Tibial nerve (tissue), 4 donors: ENCODE measurements around the gene STYK1. TPM values are rescaled to one million over a fixed set of nuclear protein-coding genes. Genes with fewer than 3 reads are reported as not detected.
A peak's percentile ranks its signal among the peaks of the same experiment; 100 is the strongest.

ENCODE experiments used
- DNase-seq, 2 donors: peaks; one replicate each; pipeline ENCODE4 v3.0.0-alpha.2; 2019; ENCODE audit warnings: low spot score in 2 of 2
- H3K27ac ChIP-seq, 4 donors: fragments of 200-600 bp; sonication (generic) in 3 of 4; one replicate each; pipeline ENCODE4 v1.5.1; 2017 to 2019; ENCODE audit warnings: mild to moderate bottlenecking in 1 of 4
- H3K27me3 ChIP-seq, 2 donors: fragments of 200-600 bp; sonication (generic) in 1 of 2; one replicate each; pipeline versions ENCODE4 v1.5.1 to v1.6.0; 2017 to 2019
- H3K36me3 ChIP-seq, 3 donors: fragments of 200-600 bp; sonication (generic); one replicate each; pipeline ENCODE4 v1.5.1; 2018 to 2019
- H3K4me1 ChIP-seq, 4 donors: fragments of 200-600 bp; sonication (generic) in 3 of 4; one replicate each; pipeline ENCODE4 v1.5.1; 2017 to 2019
- H3K4me3 ChIP-seq, 4 donors: fragments of 200-600 bp; sonication (generic) in 3 of 4; one replicate each; pipeline ENCODE4 v1.5.1; 2017 to 2019; ENCODE audit warnings: mild to moderate bottlenecking in 1 of 4, moderate library complexity in 1 of 4
- H3K9me3 ChIP-seq, 4 donors: fragments of 200-600 bp; sonication (generic) in 3 of 4; one replicate each; pipeline ENCODE4 v1.5.1; 2017 to 2019
- CTCF ChIP-seq, 5 experiments: fragments of 200-600 bp in 3 of 5; fragments of 450-650 bp in 2 of 5; sonication (generic) in 3 of 5; IDR thresholded peaks; one replicate each; pipeline ENCODE4 v1.5.1; 2016 to 2019; ENCODE audit warnings: antibody characterized with exemption in 5 of 5, mild to moderate bottlenecking in 3 of 5, moderate library complexity in 2 of 5
- EP300 ChIP-seq, 2 donors: sonication (generic); formaldehyde crosslinking; IDR thresholded peaks; one replicate each; pipeline ENCODE4 v1.6.1; 2017; ENCODE audit warnings: antibody characterized with exemption in 2 of 2, mild to moderate bottlenecking in 1 of 2
- POLR2A ChIP-seq, 2 donors: fragments of 450-650 bp; IDR thresholded peaks; one replicate each; pipeline ENCODE4 v1.6.1; 2017; ENCODE audit warnings: antibody characterized with exemption in 2 of 2, mild to moderate bottlenecking in 2 of 2, moderate library complexity in 2 of 2
- WGBS, 2 donors: methylation state at CpG; one replicate each; pipeline ENCODE4 v1.1.5; 2018; 5-methylcytosine and 5-hydroxymethylcytosine counted together
- total RNA-seq, 4 donors: library from RNA; depleted of rRNA; stranded (reverse); fragments of >200 nt; gene quantifications; one replicate each; pipeline ENCODE4 v1.1.0, GENCODE V29; 2016

The STYK1 gene
- total RNA-seq, 4 donors from 2014 or later, result 0.44 TPM; not detected in 3

- 74 to 76% methylated on average over 5 of the region's 5 CpGs for WGBS, 2 donors
- Histone ChIP-seq H3K4me3 (no peak overlapping the region), H3K36me3 (no peaks in the 10 kb centered on the region), H3K4me1 (peaks cover 0 to 6% (median 0%) of the 10 kb centered on the region in 4 donors), H3K9me3 (no peaks in the 10 kb centered on the region), H3K27ac (no peak overlapping the region), H3K27me3 (peaks cover 0 to 9% of the 10 kb centered on the region in 2 donors)
- DNase-seq, result no peak
- no peak for TF ChIP-seq EP300 (IDR thresholded peaks at IDR 0.05)
- TF ChIP-seq CTCF (IDR thresholded peaks at IDR 0.05), result no peak
- no peak for TF ChIP-seq POLR2A (IDR thresholded peaks at IDR 0.05)
These were observed 55.4 kb downstream of the STYK1 start for GRCh38 chr12:10618338-10618987.

- H3K36me3 ChIP-seq, result no peaks in the 10 kb centered on the region
- no peak overlapping the region for H3K4me3 ChIP-seq
- H3K9me3 ChIP-seq, result no peaks in the 10 kb centered on the region
- no peak overlapping the region for H3K27ac ChIP-seq
- WGBS, 2 donors, result 84 to 85% methylated on average over 6 of the region's 6 CpGs
- no peak for TF ChIP-seq EP300 (IDR thresholded peaks at IDR 0.05)
- TF ChIP-seq POLR2A (IDR thresholded peaks at IDR 0.05), result no peak
- no peak for DNase-seq
- peaks cover 0 to 6% (median 0%) of the 10 kb centered on the region in 4 donors for H3K4me1 ChIP-seq
- peaks cover 0 to 9% of the 10 kb centered on the region in 2 donors for H3K27me3 ChIP-seq
These were observed 56.0 kb downstream of the STYK1 start for GRCh38 chr12:10617863-10618262.

GRCh38 chr12:10615532-10615931 lies 58.3 kb downstream of the STYK1 start:
- Histone ChIP-seq H3K4me3 (no peak overlapping the region), H3K9me3 (no peaks in the 10 kb centered on the region), H3K36me3 (no peaks in the 10 kb centered on the region), H3K27ac (no peak overlapping the region), H3K4me1 (peaks cover 0 to 28% (median 6%) of the 10 kb centered on the region in 4 donors), H3K27me3 (peaks cover 0 to 9% of the 10 kb centered on the region in 2 donors)
- 77 to 80% methylated on average over 4 of the region's 4 CpGs for WGBS, 2 donors
- no peak for DNase-seq
- no peak for TF ChIP-seq POLR2A (IDR thresholded peaks at IDR 0.05)
- TF ChIP-seq EP300 (IDR thresholded peaks at IDR 0.05), result no peak
- TF ChIP-seq CTCF (IDR thresholded peaks at IDR 0.05), result no peak

- no peak for DNase-seq
- Histone ChIP-seq H3K27ac (peak overlapping the region; percentile 80 to 92 (median 89)), H3K27me3 (no peaks in the 10 kb centered on the region), H3K9me3 (no peaks in the 10 kb centered on the region), H3K4me3 (peak overlapping the region; percentile 60 to 74 (median 68)), H3K36me3 (peaks cover 0 to 13% (median 0%) of the 10 kb centered on the region in 3 donors), H3K4me1 (peaks cover 0 to 28% (median 6%) of the 10 kb centered on the region in 4 donors)
- WGBS, 2 donors, result 26 to 27% methylated on average over 4 of the region's 4 CpGs
- TF ChIP-seq POLR2A (IDR thresholded peaks at IDR 0.05) (no peak), CTCF (IDR thresholded peaks at IDR 0.05) (no peak)
These were observed 59.8 kb downstream of the STYK1 start for GRCh38 chr12:10614056-10614370.

- WGBS, 2 donors, result 1% methylated on average over 45 of the region's 45 CpGs
- Histone ChIP-seq H3K27me3 (no peaks in the 10 kb centered on the region), H3K9me3 (no peaks in the 10 kb centered on the region), H3K27ac (peak within 1 kb of the TSS; percentile 80 to 92 (median 89)), H3K4me1 (peaks cover 0 to 28% (median 6%) of the 10 kb centered on the region in 4 donors), H3K4me3 (peak within 1 kb of the TSS; percentile 60 to 74 (median 68)), H3K36me3 (peaks cover 0 to 18% (median 0%) of the 10 kb centered on the region in 3 donors)
- peak; percentile 93 to 98 for DNase-seq
- TF ChIP-seq CTCF (IDR thresholded peaks at IDR 0.05), result peak in 2 of 5 experiments; percentile 40 to 55
- peak; percentile 94 to 97 for TF ChIP-seq EP300 (IDR thresholded peaks at IDR 0.05)
- peak; percentile 64 to 77 for TF ChIP-seq POLR2A (IDR thresholded peaks at IDR 0.05)
These were observed 60.4 kb downstream of the STYK1 start, which contains the start of gene MAGOHB for GRCh38 chr12:10613349-10614055. TSS of gene MAGOHB (minus strand) at chr12:10613609. CDS start at chr12:10613532, 77 bp downstream.
